ENCODE measurements around the gene LSM14A.

DNA sequence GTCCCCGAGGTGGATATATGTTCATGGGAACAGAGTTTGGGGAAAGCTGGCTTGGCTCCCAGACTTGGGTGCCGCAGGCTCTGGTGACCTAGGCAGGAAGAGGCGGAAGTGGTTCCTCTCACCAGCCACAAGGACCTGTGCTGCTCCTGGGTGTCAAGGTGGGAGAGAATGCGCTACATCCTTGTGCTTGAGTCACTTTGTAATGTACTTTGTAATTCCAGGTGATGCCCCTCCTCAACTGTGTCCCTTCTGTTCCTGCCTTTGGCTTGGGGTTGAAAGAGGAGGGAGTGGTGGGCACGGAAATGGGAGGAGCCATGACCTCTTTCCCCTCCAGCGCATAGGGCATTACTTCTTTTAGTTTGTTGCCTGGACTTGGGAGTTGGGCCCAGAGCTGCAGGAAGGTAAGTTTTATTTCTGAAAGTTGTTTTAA lies 92.9 kb downstream of the LSM14A start:
- TF ChIP-seq, protein P1, sequence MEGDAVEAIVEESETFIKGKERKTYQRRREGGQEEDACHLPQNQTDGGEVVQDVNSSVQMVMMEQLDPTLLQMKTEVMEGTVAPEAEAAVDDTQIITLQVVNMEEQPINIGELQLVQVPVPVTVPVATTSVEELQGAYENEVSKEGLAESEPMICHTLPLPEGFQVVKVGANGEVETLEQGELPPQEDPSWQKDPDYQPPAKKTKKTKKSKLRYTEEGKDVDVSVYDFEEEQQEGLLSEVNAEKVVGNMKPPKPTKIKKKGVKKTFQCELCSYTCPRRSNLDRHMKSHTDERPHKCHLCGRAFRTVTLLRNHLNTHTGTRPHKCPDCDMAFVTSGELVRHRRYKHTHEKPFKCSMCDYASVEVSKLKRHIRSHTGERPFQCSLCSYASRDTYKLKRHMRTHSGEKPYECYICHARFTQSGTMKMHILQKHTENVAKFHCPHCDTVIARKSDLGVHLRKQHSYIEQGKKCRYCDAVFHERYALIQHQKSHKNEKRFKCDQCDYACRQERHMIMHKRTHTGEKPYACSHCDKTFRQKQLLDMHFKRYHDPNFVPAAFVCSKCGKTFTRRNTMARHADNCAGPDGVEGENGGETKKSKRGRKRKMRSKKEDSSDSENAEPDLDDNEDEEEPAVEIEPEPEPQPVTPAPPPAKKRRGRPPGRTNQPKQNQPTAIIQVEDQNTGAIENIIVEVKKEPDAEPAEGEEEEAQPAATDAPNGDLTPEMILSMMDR (conservative IDR thresholded peaks at IDR 0.05; ENCODE audit: low read length), result no peak
- no peak for TF ChIP-seq EZH2phosphoT487 (IDR thresholded peaks at IDR 0.05; ENCODE audit: borderline replicate concordance, low read depth, low read length)

Measured in OCI-LY7 (cell line).